NCI-H446 (cell line): ENCODE results near the gene CDC14A.
A peak's percentile ranks its signal among the peaks of the same experiment; 100 is the strongest.
"Not testable (repeated sequence)": the region's sequence is repeated elsewhere in the genome, so short reads cannot be mapped to it uniquely, and the experiment has no call there.

Experiments
- DNase-seq, 2 experiments: peaks; one replicate each; lab custom pipeline; 2025; lab: John Stamatoyannopoulos, UW

The CDC14A gene

DNA sequence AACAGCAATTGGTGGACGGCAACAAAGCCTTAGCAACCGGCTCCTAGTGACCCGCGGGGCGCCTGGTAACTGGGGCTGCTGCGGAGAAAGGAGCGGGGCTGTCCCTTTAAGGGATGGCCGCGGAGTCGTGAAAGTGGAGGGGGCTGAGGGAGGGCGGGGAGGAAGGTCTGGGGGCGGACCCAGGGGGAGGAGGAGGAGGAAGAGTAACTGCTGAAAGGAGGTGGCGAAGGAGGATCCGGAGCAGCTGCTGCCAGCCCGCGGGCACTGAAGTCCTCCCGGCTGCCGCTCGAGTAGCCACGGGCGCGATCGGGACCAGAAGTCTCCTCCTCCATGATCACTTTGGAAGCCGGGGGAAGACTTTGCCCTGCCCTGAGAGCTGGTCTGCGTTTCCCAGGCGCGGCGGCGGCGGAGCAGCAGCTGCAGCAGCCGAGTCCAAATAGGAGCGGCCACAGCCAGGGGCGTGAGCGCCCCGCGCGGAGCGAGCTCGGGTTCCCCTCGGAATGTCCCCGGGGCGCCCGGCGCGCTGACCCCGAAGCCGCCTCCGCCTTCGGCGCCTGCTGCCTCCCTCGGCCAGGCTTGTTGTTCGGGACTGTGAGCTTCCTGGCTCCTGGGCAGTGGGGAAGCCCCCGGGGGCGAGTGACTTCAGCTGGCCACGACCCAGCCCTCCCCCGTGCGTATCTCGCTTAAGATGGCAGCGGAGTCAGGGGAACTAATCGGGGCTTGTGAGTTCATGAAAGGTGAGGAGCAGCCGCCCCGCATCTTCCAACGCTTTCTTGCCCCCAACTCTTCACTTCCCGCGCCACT is at the start of gene CDC14A:
Gene CDC14A, plus strand, starts transcription at position 240 of the 804 bp plus-strand sequence. Its CDS starts 449 bp downstream, at position 689.
- DNase-seq, result peak; percentile 94 to 96

DNA sequence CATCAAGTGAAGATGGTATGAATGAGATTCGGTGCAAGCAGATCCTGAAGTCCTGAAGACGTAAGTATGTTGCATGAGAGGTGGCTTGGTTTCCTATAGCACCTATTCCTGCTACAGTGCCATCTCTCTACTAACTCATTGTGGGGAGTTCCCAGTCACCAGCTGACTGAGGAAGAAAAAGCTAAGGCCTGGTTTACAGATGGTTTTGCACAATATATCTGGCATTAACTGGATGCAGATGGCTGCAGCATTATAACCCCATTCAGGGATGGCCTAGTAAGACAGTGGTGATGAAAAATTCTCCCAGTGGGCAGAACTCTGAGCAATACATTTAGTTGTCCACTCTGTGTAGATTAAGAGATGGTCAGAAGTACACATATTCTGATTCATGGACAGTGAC is 49.6 kb upstream of the CDC14A start:
- DNase-seq, result no peak

- no peak for DNase-seq
These were observed 48.1 kb upstream of the CDC14A start for GRCh38 chr1:100304227-100304626.

DNA sequence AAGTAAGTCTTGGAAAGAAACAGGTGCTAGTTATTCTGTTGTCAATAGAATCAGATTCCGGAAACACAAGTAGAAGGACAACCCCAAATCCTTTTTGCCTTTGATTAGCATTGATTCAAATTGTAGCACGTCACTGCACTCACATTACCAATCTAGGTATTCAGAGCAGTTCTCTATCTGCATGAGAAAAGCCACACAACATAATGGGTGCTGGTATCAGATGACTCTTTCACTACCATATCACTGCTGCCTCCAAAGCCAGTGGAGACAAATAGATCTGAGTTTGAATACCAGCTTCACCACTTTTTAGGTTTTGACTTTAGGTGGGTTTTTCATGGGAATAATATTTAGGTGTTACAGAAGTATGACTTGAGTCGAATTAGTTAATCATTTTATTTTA is 47.4 kb upstream of the CDC14A start:
- DNase-seq, result no peak

DNA sequence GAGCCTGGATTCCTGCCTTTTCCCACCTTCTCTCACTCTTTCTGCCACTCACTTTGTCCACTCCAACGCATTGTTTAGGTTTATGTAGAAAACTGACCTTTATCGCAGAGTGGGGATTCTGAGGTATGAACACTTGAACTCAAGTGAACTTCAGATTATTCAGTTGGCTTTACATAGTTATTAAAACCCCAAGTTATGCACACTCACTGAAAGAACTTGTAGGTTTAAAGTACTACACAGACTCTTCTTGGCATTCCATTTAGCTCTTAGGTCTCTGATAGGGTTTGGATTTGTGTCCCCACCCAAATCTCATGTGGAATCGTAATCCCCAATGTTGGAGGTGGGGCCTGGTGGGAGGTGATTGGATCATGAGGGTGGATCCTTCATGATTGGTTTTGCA is 46.4 kb upstream of the CDC14A start:
- no peak for DNase-seq

DNA sequence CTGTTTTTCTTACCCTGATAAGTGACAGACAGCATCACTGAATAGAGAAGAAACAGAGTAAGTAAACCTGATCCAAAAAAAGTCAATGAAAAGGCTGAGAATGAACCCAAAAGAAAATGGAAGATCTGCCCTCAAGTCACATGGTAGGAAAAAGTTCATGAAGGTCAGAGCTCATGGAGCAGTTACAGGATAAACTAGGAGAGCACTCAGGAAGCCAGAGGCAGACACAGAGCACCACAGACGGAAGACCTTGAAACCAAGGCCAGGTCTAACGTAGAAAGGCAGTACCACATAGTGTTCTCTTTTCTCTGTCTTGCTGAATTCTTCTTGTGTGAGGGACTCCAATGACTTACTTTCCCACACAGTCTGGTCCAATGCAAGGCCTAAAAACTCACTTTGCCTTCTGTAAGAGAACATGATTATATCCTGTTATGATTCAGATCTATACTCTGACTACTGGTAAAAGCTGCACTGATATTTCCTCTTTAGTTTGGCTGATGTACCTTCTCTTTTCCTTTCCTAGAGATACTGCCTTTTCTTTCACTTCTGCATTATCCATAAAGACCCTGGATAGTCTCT is 45.5 kb upstream of the CDC14A start:
- no peak for DNase-seq

DNA sequence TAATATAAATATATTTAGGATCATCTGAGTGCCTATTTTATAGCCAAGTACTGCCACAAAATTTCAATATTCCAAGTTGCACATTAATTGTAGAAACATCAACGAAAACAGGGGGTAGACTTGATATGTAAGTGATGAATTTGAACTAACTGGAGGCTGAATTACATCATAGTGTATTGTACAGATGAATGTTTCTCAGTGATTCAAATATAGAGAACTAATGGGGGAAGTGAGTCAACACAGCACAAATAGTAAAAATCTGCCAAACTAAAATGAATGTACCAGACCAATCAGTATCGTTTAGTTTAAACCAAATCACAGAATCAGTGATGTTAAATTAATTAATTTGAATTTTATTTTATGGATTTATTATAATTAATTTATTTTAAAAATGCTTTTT is 43.5 kb upstream of the CDC14A start:
- DNase-seq, result no peak

DNA sequence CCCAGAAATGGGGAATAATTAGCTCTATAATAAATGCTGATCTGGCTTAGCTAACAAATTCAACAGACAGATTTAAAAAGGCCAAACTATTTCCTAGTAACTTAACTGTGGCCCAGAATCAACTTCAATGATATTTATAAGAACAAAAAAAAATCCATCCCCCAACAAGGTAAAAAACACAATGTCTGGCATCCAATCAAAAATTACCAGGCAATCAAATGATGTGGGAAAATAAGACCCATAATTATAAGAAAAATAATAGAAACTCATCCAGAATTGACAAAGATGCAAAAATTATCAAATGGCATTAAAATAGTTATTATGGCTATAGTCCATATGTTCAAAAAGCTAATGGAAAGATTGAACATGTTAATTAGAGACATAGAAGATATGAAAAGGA is 42.4 kb upstream of the CDC14A start:
- no peak for DNase-seq

GRCh38 chr1:100313382-100313781 is 38.9 kb upstream of the CDC14A start:
- no peak for DNase-seq

GRCh38 chr1:100316622-100317021 is 35.7 kb upstream of the CDC14A start:
- no peak for DNase-seq

DNA sequence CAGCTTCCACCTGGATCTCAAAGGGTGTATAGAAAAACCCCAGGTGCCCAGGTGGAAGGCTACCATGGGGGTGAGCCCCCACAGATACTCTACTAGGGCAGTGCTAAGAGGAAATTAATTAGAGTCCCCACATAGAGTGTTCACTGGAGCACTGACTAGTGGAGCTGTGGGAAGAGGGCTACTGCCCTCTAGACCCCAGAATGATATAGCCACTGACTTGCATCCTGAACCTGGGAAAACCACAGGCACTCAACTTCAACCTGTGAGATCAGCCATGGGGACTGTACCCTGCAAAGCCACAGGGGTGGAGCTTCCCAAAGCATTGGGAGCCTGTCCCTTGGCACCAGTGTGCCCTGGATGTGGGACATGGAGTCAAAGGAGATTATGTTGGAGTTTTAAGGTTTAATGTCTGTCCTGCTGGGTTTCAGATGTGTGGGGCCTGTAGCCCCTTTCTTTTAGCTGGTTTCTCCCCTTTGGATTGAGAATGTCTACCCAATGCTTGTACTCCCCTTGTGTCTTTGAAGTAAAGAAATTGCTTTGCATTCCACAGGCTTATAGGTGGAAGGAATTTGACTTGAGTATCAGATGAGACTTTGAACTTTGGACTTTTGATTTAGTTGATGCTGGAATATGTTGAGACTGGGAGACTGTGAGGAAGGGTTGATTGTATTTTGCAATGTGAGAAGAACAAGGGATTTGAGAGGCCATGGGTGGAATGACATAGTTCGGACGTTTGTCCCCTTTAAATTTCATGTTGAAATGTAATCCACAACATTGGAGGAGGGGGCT is 31.8 kb upstream of the CDC14A start:
- no peak for DNase-seq

GRCh38 chr1:100321100-100321493 is 31.2 kb upstream of the CDC14A start:
- DNase-seq, result no peak

- DNase-seq, result no peak
These were observed 30.8 kb upstream of the CDC14A start for GRCh38 chr1:100321506-100321905.

DNA sequence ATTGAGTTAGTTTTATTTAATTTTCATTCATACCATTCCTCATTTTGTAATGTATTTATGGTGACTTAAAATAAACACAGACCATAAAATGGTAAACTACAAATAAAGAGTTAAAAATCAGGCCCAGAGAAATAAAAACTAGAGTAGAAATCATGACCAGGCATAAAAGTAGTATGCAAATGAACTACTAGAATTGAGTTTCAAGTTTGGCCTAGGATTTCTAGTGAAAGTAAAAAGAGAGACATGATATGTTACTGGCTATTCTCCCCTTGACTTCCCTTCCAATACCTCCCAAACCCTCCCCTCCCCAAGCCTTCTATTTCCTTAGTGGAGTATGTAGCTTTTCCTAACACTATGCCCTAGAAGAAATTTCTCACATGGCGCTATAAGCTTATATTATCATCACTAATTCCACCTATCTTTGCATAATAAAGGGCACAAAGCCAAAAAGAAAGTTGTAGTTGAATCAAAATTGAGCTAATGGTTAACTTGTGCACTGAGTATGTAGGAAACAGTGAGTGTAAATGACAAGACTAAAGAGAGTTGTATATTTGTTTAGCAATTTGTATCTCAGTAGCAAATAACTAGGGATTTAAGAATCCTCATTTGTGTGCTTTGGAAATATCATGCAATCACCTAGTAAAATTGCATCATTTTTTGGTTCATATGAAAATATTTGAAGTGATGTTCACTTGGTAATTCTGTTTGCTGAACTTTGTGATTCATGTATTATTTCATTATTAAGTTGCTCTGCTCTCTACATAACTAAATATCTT is 29.7 kb upstream of the CDC14A start:
- no peak for DNase-seq

DNA sequence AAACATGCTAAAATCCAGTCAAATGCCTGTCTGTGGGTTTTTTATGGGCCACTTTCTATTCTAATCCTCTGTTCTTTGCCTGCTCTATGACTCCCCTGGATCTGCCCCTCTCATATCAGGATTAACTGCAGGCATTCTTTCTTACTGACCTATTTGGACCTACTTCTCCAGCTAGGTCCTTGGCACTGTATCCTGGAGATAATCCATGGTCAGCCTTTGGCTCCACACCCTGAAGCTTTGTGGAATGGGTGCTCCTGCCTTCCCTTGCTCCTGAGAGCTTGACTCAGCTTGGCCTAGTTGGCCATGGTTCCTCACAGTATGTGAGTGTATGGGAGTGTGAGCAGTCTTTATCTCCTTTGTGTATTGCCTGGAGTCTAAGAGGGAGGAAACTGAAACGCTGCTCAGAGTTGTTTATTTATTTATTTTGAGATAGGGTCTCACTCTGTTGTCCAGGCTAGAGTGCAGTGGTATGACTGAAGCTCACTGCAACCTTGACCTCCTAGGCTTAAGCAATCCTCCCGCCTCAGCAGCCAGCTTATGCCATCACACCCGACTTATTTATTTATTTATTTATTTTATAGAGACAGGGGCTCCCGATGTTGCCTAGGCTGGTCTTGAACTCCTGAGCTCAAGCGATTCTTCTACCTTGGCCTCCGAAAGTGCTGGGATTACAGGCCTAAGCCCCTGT is 28.7 kb upstream of the CDC14A start:
- no peak for DNase-seq

DNA sequence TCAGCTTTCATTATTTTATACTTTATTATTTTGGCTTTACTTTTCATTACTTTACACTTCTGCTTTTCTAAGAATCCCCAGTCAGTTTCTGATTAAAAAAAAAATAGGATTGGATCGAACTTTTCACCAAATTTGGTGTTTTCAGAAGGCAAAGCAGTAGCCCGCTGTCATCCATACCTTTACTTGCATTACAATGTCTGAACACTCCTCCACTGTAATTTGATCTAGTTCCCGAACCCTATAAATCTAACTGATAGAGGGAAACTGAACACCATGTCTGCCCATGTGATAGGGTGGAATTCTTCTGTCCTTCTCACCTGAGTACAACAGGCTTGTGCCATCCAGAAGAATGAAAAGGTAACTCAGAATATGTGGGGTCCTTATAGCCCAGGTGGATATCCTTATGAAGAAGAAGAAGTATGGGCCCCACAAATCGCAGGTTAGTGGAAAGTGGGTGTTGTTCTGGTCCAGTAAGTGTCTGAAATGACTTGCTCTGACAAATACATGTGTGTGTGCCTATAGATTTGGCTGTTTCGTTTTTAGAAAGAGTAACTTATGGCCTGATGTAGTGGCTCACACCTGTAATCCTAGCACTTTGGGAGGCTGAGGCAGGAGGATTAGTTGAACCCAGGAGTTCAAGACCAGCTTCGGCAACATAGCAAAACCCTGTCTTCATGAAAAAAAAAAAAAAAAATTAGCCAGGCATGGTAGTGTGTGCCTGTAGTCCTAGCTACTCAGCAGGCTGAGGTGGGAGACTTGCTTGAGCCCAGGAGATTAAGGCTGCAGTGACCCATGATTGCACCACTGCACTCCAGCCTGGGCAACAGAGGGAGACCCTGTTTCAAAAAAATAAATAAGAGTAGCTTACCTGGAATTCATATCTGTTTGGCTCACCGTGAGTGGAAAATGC is 26.6 kb upstream of the CDC14A start:
- no peak for DNase-seq

GRCh38 chr1:100326325-100326670 is 26.0 kb upstream of the CDC14A start:
- DNase-seq, result not testable (repeated sequence)

GRCh38 chr1:100328133-100328532 is 24.2 kb upstream of the CDC14A start:
- DNase-seq, result no peak

GRCh38 chr1:100331146-100331545 is 21.2 kb upstream of the CDC14A start:
- not testable (repeated sequence) for DNase-seq

- no peak for DNase-seq
These were observed 20.0 kb upstream of the CDC14A start for GRCh38 chr1:100332331-100332730.

DNA sequence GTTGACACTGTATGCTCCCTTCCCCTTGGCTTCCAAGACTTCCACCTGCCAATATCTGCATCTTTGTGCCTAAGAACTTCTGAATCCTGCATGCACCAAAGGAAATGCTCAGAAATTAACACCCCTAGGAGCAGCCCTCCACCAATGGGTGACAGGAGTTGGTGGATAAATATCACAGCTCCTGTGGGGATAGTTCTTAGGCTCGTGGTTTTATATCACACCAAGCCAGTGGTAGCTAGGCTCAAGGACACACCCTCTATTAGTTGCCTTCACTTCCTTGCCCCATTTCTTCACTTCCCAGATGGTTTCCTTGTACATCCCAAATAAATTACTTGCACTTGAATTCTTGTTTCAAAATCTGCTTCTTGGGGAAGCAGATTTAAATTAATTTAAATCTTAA is 16.9 kb upstream of the CDC14A start:
- DNase-seq, result no peak
